GM21367 (cell line): ENCODE results near the gene DAP3.
"Not testable (repeated sequence)": the region's sequence is repeated elsewhere in the genome, so short reads cannot be mapped to it uniquely, and the experiment has no call there.

Experiments used
- ATAC-seq: cut with Tn5 transposase; IDR thresholded peaks from one replicate; pipeline ENCODE4 v1.9.1; 2021; ENCODE audit not compliant: unreplicated experiment

DAP3 gene

GRCh38 chr1:155689081-155689607 lies at the start of gene DAP3:
TSS of gene DAP3 (plus strand) at chr1:155689091. CDS start at chr1:155709780, 20,689 bp downstream.
- not testable (repeated sequence) for ATAC-seq

- ATAC-seq, result no peak
These were observed 48.5 kb upstream of the DAP3 start for GRCh38 chr1:155640367-155640766.

- not testable (repeated sequence) for ATAC-seq
These were observed 46.2 kb upstream of the DAP3 start for GRCh38 chr1:155642559-155643180.

GRCh38 chr1:155643230-155643629 lies 45.7 kb upstream of the DAP3 start:
- ATAC-seq, result no peak

- ATAC-seq, result no peak
These were observed 43.8 kb upstream of the DAP3 start for GRCh38 chr1:155645034-155645598.

GRCh38 chr1:155645648-155646047 lies 43.2 kb upstream of the DAP3 start:
- no peak for ATAC-seq

GRCh38 chr1:155646307-155646706 lies 42.6 kb upstream of the DAP3 start:
- no peak for ATAC-seq

GRCh38 chr1:155648207-155649147 lies 40.4 kb upstream of the DAP3 start:
- ATAC-seq, result no peak

GRCh38 chr1:155649676-155650075 lies 39.2 kb upstream of the DAP3 start:
- ATAC-seq, result no peak

- ATAC-seq, result no peak
These were observed 38.6 kb upstream of the DAP3 start for GRCh38 chr1:155650231-155650757.

GRCh38 chr1:155651861-155652661 lies 36.8 kb upstream of the DAP3 start:
- no peak for ATAC-seq

GRCh38 chr1:155652951-155653350 lies 35.9 kb upstream of the DAP3 start:
- no peak for ATAC-seq

- ATAC-seq, result no peak
These were observed 31.4 kb upstream of the DAP3 start for GRCh38 chr1:155657463-155657862.

GRCh38 chr1:155661239-155661638 lies 27.7 kb upstream of the DAP3 start:
- ATAC-seq, result not testable (repeated sequence)

GRCh38 chr1:155669233-155670162 lies 19.4 kb upstream of the DAP3 start:
- ATAC-seq, result no peak

- ATAC-seq, result no peak
These were observed 17.1 kb upstream of the DAP3 start for GRCh38 chr1:155671750-155672149.

GRCh38 chr1:155673003-155673402 lies 15.9 kb upstream of the DAP3 start:
- no peak for ATAC-seq

- no peak for ATAC-seq
These were observed 10.9 kb upstream of the DAP3 start for GRCh38 chr1:155678027-155678426.

- ATAC-seq, result not testable (repeated sequence)
These were observed 9.9 kb upstream of the DAP3 start for GRCh38 chr1:155678992-155679391.
